Endothelial cell of umbilical vein (primary cell): Measurements from ENCODE around the gene OTUD6A.

Source experiments
- CTCF ChIP-seq, 2 donors: IDR thresholded peaks; 1 replicate in 1 of 2; 2 replicates in 1 of 2; pipeline ENCODE4 v1.5.1; 2011; ENCODE audit warnings: low read length in 2 of 2, mild to moderate bottlenecking in 2 of 2, moderate library complexity in 2 of 2, control low read depth in 1 of 2, inconsistent platforms in 1 of 2, low read depth in 1 of 2; ENCODE audit not compliant: insufficient read depth in 1 of 2; ENCODE audit errors: extremely low read depth in 1 of 2
- FOS ChIP-seq: IDR thresholded peaks from 2 replicates; pipeline ENCODE4 v1.6.1; 2011; ENCODE audit warnings: mild to moderate bottlenecking, low read length, moderate library complexity, borderline replicate concordance; ENCODE audit not compliant: insufficient read depth
- MAX ChIP-seq: IDR thresholded peaks from 2 replicates; pipeline ENCODE4 v1.6.1; 2011; ENCODE audit not compliant: insufficient read depth, insufficient read length
- POLR2A ChIP-seq: IDR thresholded peaks from 2 replicates; pipeline ENCODE4 v1.6.1; 2012; ENCODE audit warnings: low read depth, mild to moderate bottlenecking, control low read depth, low read length
- POLR2AphosphoS5 ChIP-seq: IDR thresholded peaks from 2 replicates; pipeline ENCODE4 v1.6.1; 2012; ENCODE audit warnings: low read depth, mild to moderate bottlenecking, control low read depth, low read length, moderate library complexity; ENCODE audit not compliant: insufficient read depth

GRCh38 chrX:70105229-70105628 is 43.0 kb downstream of the OTUD6A start:
- no peak for TF ChIP-seq MAX
- no peak for TF ChIP-seq CTCF (IDR thresholded peaks at IDR 0.05; ENCODE audit: extremely low read depth in 1 of 2, insufficient read depth in 1 of 2, low read depth in 1 of 2, low read length in 2 of 2)
- TF ChIP-seq POLR2AphosphoS5, result no peak
- no peak for TF ChIP-seq POLR2A
- TF ChIP-seq FOS, result no peak
